ENCODE results near the gene PCSK5.

- TF ChIP-seq POLR2A (IDR thresholded peaks at IDR 0.05), result no peak
- TF ChIP-seq CTCF (IDR thresholded peaks at IDR 0.05), result no peak
Measured at GRCh38 chr9:76036762-76037161, 146.3 kb downstream of the PCSK5 start.
